Coronary artery (tissue), 2 donors: ENCODE data around the gene TTC23L.

Source experiments
- DNase-seq: peaks from one replicate; pipeline ENCODE4 v3.0.0-alpha.2; 2017; ENCODE audit warnings: low spot score
- H3K27ac ChIP-seq, 2 donors: fragments of 200-600 bp; sonication (generic); one replicate each; pipeline ENCODE4 v1.5.1; 2016 to 2019
- H3K4me3 ChIP-seq: fragments of 200-600 bp; sonication (generic); 2 replicates; pipeline ENCODE4 v1.5.1; 2016; ENCODE audit warnings: mild to moderate bottlenecking, moderate library complexity
- TF ChIP-seq, protein P1 (sequence below): fragments of 200-600 bp; sonication (generic); IDR thresholded peaks from one replicate; pipeline ENCODE4 v1.5.1; 2019; ENCODE audit warnings: antibody characterized with exemption

Gene TTC23L

GRCh38 chr5:34927785-34928184 is 88.8 kb downstream of the TTC23L start:
- Histone ChIP-seq H3K4me3 (no peak overlapping the region), H3K27ac (no peak overlapping the region)
- no peak for DNase-seq
- TF ChIP-seq, protein P1, sequence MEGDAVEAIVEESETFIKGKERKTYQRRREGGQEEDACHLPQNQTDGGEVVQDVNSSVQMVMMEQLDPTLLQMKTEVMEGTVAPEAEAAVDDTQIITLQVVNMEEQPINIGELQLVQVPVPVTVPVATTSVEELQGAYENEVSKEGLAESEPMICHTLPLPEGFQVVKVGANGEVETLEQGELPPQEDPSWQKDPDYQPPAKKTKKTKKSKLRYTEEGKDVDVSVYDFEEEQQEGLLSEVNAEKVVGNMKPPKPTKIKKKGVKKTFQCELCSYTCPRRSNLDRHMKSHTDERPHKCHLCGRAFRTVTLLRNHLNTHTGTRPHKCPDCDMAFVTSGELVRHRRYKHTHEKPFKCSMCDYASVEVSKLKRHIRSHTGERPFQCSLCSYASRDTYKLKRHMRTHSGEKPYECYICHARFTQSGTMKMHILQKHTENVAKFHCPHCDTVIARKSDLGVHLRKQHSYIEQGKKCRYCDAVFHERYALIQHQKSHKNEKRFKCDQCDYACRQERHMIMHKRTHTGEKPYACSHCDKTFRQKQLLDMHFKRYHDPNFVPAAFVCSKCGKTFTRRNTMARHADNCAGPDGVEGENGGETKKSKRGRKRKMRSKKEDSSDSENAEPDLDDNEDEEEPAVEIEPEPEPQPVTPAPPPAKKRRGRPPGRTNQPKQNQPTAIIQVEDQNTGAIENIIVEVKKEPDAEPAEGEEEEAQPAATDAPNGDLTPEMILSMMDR, result no peak

GRCh38 chr5:34928267-34928666 is 89.3 kb downstream of the TTC23L start:
- no peak overlapping the region for H3K4me3 ChIP-seq
- no peak for DNase-seq
- H3K27ac ChIP-seq, result no peak overlapping the region
- TF ChIP-seq, protein P1, result no peak

GRCh38 chr5:34929134-34929719 is 90.3 kb downstream of the TTC23L start, which contains the start of gene DNAJC21:
TSS of gene DNAJC21 (plus strand) at chr5:34929559. CDS start at chr5:34929820, 261 bp downstream.
- TF ChIP-seq, protein P1, result no peak
- peak; percentile 98 for DNase-seq
- Histone ChIP-seq H3K4me3 (peak within 1 kb of the TSS; percentile 96), H3K27ac (peak within 1 kb of the TSS; percentile 98)

GRCh38 chr5:34929720-34930461 is 90.9 kb downstream of the TTC23L start:
- peak overlapping the region; percentile 98 for H3K27ac ChIP-seq
- TF ChIP-seq, protein P1, result no peak
- DNase-seq, result peak; percentile 91
- H3K4me3 ChIP-seq, result peak overlapping the region; percentile 96

DNA sequence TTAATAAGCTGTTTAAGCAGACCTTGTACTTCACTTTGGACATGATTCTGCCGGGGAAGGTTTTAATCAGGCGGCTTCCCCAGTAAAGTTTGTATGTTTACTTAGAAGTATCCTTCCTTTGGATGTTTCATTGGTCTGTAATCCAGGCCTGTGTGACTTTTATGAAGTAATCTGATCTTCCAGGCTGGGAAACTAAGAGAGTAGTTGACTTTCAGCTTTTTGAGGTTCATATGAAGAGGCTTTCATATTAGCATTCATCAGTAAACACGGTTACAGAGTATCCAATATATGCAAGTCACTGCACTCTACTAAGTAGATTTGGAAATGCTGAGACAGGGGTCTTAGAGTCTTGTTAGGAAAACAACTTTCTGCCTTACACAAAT is 91.5 kb downstream of the TTC23L start:
- TF ChIP-seq, protein P1, result no peak
- peak overlapping the region; percentile 96 for H3K4me3 ChIP-seq
- H3K27ac ChIP-seq, result peak overlapping the region; percentile 98
- DNase-seq, result no peak

- Histone ChIP-seq H3K4me3 (peak overlapping the region; percentile 96), H3K27ac (peak overlapping the region; percentile 98)
- TF ChIP-seq, protein P1, result no peak
- no peak for DNase-seq
Observed at GRCh38 chr5:34930870-34931269, 91.9 kb downstream of the TTC23L start.

- Histone ChIP-seq H3K4me3 (no peak overlapping the region), H3K27ac (no peak overlapping the region)
- TF ChIP-seq, protein P1, result no peak
- no peak for DNase-seq
Observed at GRCh38 chr5:34932947-34933346, 94.0 kb downstream of the TTC23L start.
